SK-N-SH treated with all-trans-retinoic acid at 6 μM for 48 hours (cell line): Measurements from ENCODE around the gene CUL1.

Experiments
- ATAC-seq: fragments of 200-7000 bp; cut with Tn5 transposase; 3 replicates; pipeline ENCODE4 v1.9.1; 2020; ENCODE audit warnings: mild to moderate bottlenecking, moderate library complexity
- ARNTL ChIP-seq: fragments of 450-650 bp; formaldehyde crosslinking; IDR thresholded peaks from 2 replicates; pipeline ENCODE4 v1.5.0; 2020; ENCODE audit warnings: low read depth, mild to moderate bottlenecking, moderate library complexity, borderline replicate concordance
- BACH2 ChIP-seq: fragments of 250-450 bp; sonication (Bioruptor Pico); IDR thresholded peaks from 2 replicates; pipeline ENCODE4 v1.9.0; 2021; ENCODE audit warnings: mild to moderate bottlenecking, borderline replicate concordance
- CREB5 ChIP-seq: fragments of 250-450 bp; sonication (Bioruptor Pico); IDR thresholded peaks from 2 replicates; pipeline ENCODE4 v1.5.1; 2020; ENCODE audit warnings: low read depth, mild to moderate bottlenecking, moderate library complexity
- CSDC2 ChIP-seq: fragments of 250-450 bp; sonication (Bioruptor Pico); IDR thresholded peaks from 2 replicates; pipeline ENCODE4 v1.5.0; 2020; ENCODE audit warnings: mild to moderate bottlenecking, moderate library complexity
- CSRNP3 ChIP-seq: fragments of 250-450 bp; sonication (Bioruptor Pico); IDR thresholded peaks from 2 replicates; pipeline ENCODE4 v1.5.1; 2021; ENCODE audit warnings: mild to moderate bottlenecking, moderate library complexity
- ESRRG ChIP-seq: fragments of 250-450 bp; sonication (Bioruptor Pico); IDR thresholded peaks from 2 replicates; pipeline ENCODE4 v1.6.1; 2021; ENCODE audit warnings: mild to moderate bottlenecking
- GLIS3 ChIP-seq: fragments of 250-450 bp; sonication (Bioruptor Pico); IDR thresholded peaks from 2 replicates; pipeline ENCODE4 v1.5.0; 2020; ENCODE audit warnings: mild to moderate bottlenecking, moderate library complexity
- ISL1 ChIP-seq: fragments of 250-450 bp; sonication (Bioruptor Pico); IDR thresholded peaks from 2 replicates; pipeline ENCODE4 v2.1.2; 2022; ENCODE audit warnings: mild to moderate bottlenecking, moderate library complexity
- OSR1 ChIP-seq: fragments of 250-450 bp; sonication (Bioruptor Pico); IDR thresholded peaks from 2 replicates; pipeline ENCODE4 v1.8.0; 2022; ENCODE audit warnings: moderate library complexity, mild to moderate bottlenecking, inconsistent platforms
- PPARA ChIP-seq: fragments of 250-450 bp; sonication (Bioruptor Pico); IDR thresholded peaks from 2 replicates; pipeline ENCODE4 v1.5.0; 2020; ENCODE audit warnings: mild to moderate bottlenecking, borderline replicate concordance
- RARB ChIP-seq: fragments of 250-450 bp; sonication (Bioruptor Pico); IDR thresholded peaks from 2 replicates; pipeline ENCODE4 v1.8.0; 2021; ENCODE audit warnings: mild to moderate bottlenecking, moderate library complexity
- SNAI2 ChIP-seq: fragments of 250-450 bp; sonication (Bioruptor Pico); IDR thresholded peaks from 2 replicates; pipeline ENCODE4 v1.5.0; 2020; ENCODE audit warnings: mild to moderate bottlenecking, moderate library complexity
- TCF4 ChIP-seq: fragments of 250-450 bp; sonication (Bioruptor Pico); IDR thresholded peaks from 2 replicates; pipeline ENCODE4 v1.8.0; 2021; ENCODE audit warnings: mild to moderate bottlenecking, moderate library complexity, borderline replicate concordance
- TOX ChIP-seq: fragments of 250-450 bp; sonication (Bioruptor Pico); IDR thresholded peaks from 2 replicates; pipeline ENCODE4 v1.8.0; 2021; ENCODE audit warnings: mild to moderate bottlenecking, moderate library complexity, borderline replicate concordance
- ZC3H10 ChIP-seq: fragments of 250-450 bp; sonication (Bioruptor Pico); IDR thresholded peaks from 2 replicates; pipeline ENCODE4 v1.5.1; 2021; ENCODE audit warnings: mild to moderate bottlenecking, moderate library complexity
- ZFP3 ChIP-seq: fragments of 250-450 bp; sonication (Bioruptor Pico); IDR thresholded peaks from 2 replicates; pipeline ENCODE4 v1.5.0; 2020; ENCODE audit warnings: mild to moderate bottlenecking, moderate library complexity
- ZFP30 ChIP-seq: fragments of 450-650 bp; formaldehyde crosslinking; IDR thresholded peaks from 2 replicates; pipeline ENCODE4 v1.5.0; 2022; ENCODE audit warnings: mild to moderate bottlenecking, moderate library complexity
- ZNF565 ChIP-seq: fragments of 450-650 bp; formaldehyde crosslinking; conservative IDR thresholded peaks from 2 replicates; pipeline ENCODE4 v1.5.0; 2020; ENCODE audit warnings: low read depth, mild to moderate bottlenecking, moderate library complexity
- ZNF70 ChIP-seq: fragments of 450-650 bp; formaldehyde crosslinking; IDR thresholded peaks from 2 replicates; pipeline ENCODE4 v1.5.0; 2020; ENCODE audit warnings: mild to moderate bottlenecking, moderate library complexity
- ZNF8 ChIP-seq: fragments of 450-650 bp; formaldehyde crosslinking; IDR thresholded peaks from 2 replicates; pipeline ENCODE4 v1.5.0; 2020; ENCODE audit warnings: mild to moderate bottlenecking, moderate library complexity
- TF ChIP-seq, protein P1 (sequence below): fragments of 250-450 bp; sonication (Bioruptor Pico); IDR thresholded peaks from 2 replicates; pipeline ENCODE4 v1.8.0; 2021; ENCODE audit warnings: low read depth, mild to moderate bottlenecking, moderate library complexity, borderline replicate concordance

The CUL1 gene

GRCh38 chr7:148699782-148700629 lies 1.3 kb downstream of the CUL1 start (continued):
- TF ChIP-seq, protein P1, sequence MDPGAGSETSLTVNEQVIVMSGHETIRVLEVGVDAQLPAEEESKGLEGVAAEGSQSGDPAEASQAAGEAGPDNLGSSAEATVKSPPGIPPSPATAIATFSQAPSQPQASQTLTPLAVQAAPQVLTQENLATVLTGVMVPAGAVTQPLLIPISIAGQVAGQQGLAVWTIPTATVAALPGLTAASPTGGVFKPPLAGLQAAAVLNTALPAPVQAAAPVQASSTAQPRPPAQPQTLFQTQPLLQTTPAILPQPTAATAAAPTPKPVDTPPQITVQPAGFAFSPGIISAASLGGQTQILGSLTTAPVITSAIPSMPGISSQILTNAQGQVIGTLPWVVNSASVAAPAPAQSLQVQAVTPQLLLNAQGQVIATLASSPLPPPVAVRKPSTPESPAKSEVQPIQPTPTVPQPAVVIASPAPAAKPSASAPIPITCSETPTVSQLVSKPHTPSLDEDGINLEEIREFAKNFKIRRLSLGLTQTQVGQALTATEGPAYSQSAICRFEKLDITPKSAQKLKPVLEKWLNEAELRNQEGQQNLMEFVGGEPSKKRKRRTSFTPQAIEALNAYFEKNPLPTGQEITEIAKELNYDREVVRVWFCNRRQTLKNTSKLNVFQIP = no peak
- TF ChIP-seq ISL1 (CRISPR knock-in tag) (no peak), ESRRG (CRISPR knock-in tag) (no peak), ZFP3 (CRISPR knock-in tag) (no peak), ARNTL (CRISPR knock-in tag) (no peak), ZNF70 (CRISPR knock-in tag) (no peak), OSR1 (CRISPR knock-in tag) (no peak), ZC3H10 (CRISPR knock-in tag) (no peak), ZNF565 (CRISPR knock-in tag) (no peak)
- TF ChIP-seq, all 23 proteins: peak for 0

- ATAC-seq = no peak; the same call in 2 of the 3 replicates
Observed at GRCh38 chr7:148700661-148701064, 2.0 kb downstream of the CUL1 start.

DNA sequence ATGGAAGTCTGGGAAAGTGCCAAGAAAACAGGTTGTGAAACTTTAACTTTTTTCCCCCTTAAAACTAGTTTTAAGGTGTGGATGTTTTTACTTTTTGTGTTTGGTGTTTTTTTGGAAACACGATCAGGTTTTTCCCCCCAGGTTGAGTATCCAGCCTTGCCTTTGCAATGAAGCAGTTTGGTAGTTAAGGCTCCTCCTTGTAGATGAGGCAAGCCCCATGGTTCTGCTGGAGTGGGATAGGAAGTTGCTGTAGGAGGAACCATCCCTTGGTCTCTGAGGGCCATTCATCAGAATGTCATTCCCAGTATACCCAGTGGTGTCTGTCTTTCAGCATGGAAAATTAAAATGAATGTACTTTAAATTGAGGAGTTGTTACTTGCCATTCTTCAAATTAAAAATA lies 2.7 kb downstream of the CUL1 start:
- TF ChIP-seq ZNF565 (CRISPR knock-in tag) = no peak
- no peak for TF ChIP-seq RARB (CRISPR knock-in tag)
- TF ChIP-seq ZFP30 (CRISPR knock-in tag) = no peak
- no peak for TF ChIP-seq ISL1 (CRISPR knock-in tag)
- TF ChIP-seq ARNTL (CRISPR knock-in tag) = no peak
- no peak for TF ChIP-seq SNAI2
- TF ChIP-seq TOX (CRISPR knock-in tag) = no peak
- TF ChIP-seq GLIS3 = no peak
- TF ChIP-seq CREB5 = no peak
- no peak for ATAC-seq

More at GRCh38 chr7:148700661-148701064, 2.0 kb downstream of the CUL1 start:
- TF ChIP-seq, protein P1 = no peak
- TF ChIP-seq ISL1 (CRISPR knock-in tag) = no peak
- no peak for TF ChIP-seq ZC3H10 (CRISPR knock-in tag)
- no peak for TF ChIP-seq TCF4 (CRISPR knock-in tag)
- no peak for TF ChIP-seq PPARA (CRISPR knock-in tag)
- no peak for TF ChIP-seq SNAI2
- TF ChIP-seq ZNF70 (CRISPR knock-in tag) = no peak
- TF ChIP-seq CREB5 = no peak
- no peak for TF ChIP-seq CSRNP3
- no peak for TF ChIP-seq GLIS3
- no peak for TF ChIP-seq BACH2 (CRISPR knock-in tag)
- TF ChIP-seq TOX (CRISPR knock-in tag) = no peak
- TF ChIP-seq CSDC2 (CRISPR knock-in tag) = no peak
- TF ChIP-seq ZNF8 (CRISPR knock-in tag) = no peak
- TF ChIP-seq RARB (CRISPR knock-in tag) = no peak
- TF ChIP-seq ZFP3 (CRISPR knock-in tag) = no peak
- no peak for TF ChIP-seq ZNF565 (CRISPR knock-in tag)
